ENCODE data around the gene MTMR11.

MTMR11 gene

GRCh38 chr1:149937759-149938158 is 1.1 kb upstream of the MTMR11 start:
- in situ Hi-C loops (cut with MboI; ENCODE audit: low sequenced_read_pairs), result no loop called here

GRCh38 chr1:149936992-149937705 is 470 bp upstream of the MTMR11 start:
- in situ Hi-C loops (cut with MboI; ENCODE audit: low sequenced_read_pairs), result no loop called here

GRCh38 chr1:149934356-149934755 is 2.3 kb downstream of the MTMR11 start:
- in situ Hi-C loops (cut with MboI; ENCODE audit: low sequenced_read_pairs), result no loop called here

- in situ Hi-C loops (cut with MboI; ENCODE audit: low sequenced_read_pairs), result no loop called here
Observed at GRCh38 chr1:149933208-149933607, 3.5 kb downstream of the MTMR11 start.

- in situ Hi-C loops (cut with MboI; ENCODE audit: low sequenced_read_pairs), result no loop called here
Observed at GRCh38 chr1:149932474-149932873, 4.2 kb downstream of the MTMR11 start.

GRCh38 chr1:149931212-149931790 is 5.4 kb downstream of the MTMR11 start:
- in situ Hi-C loops (cut with MboI; ENCODE audit: low sequenced_read_pairs), result no loop called here

- in situ Hi-C loops (cut with MboI; ENCODE audit: low sequenced_read_pairs), result no loop called here
Observed at GRCh38 chr1:149929856-149930255, 6.8 kb downstream of the MTMR11 start.

- in situ Hi-C loops (cut with MboI; ENCODE audit: low sequenced_read_pairs), result no loop called here
Observed at GRCh38 chr1:149928401-149928724, 8.3 kb downstream of the MTMR11 start.

- in situ Hi-C loops (cut with MboI; ENCODE audit: low sequenced_read_pairs), result no loop called here
Observed at GRCh38 chr1:149927563-149928400, 8.9 kb downstream of the MTMR11 start, which contains the start of gene SF3B4. SF3B4 (minus strand) TSS chr1:149927803; CDS start chr1:149927759, 44 bp downstream.

- in situ Hi-C loops (cut with MboI; ENCODE audit: low sequenced_read_pairs), result no loop called here
Observed at GRCh38 chr1:149927056-149927562, 9.6 kb downstream of the MTMR11 start.

GRCh38 chr1:149926296-149926695 is 10.4 kb downstream of the MTMR11 start:
- in situ Hi-C loops (cut with MboI; ENCODE audit: low sequenced_read_pairs), result no loop called here

GRCh38 chr1:149925751-149926150 is 10.9 kb downstream of the MTMR11 start:
- in situ Hi-C loops (cut with MboI; ENCODE audit: low sequenced_read_pairs), result no loop called here

GRCh38 chr1:149925345-149925744 is 11.3 kb downstream of the MTMR11 start:
- in situ Hi-C loops (cut with MboI; ENCODE audit: low sequenced_read_pairs), result no loop called here

- in situ Hi-C loops (cut with MboI; ENCODE audit: low sequenced_read_pairs), result no loop called here
Observed at GRCh38 chr1:149923626-149924025, 13.1 kb downstream of the MTMR11 start.

GRCh38 chr1:149917571-149918144 is 19.0 kb downstream of the MTMR11 start, which contains the start of gene SV2A:
SV2A (minus strand) TSS chr1:149917844; CDS start chr1:149913840, 4,004 bp downstream.
- in situ Hi-C loops (cut with MboI; ENCODE audit: low sequenced_read_pairs), result no loop called here

- in situ Hi-C loops (cut with MboI; ENCODE audit: low sequenced_read_pairs), result no loop called here
Observed at GRCh38 chr1:149916898-149917252, 19.8 kb downstream of the MTMR11 start.

GRCh38 chr1:149916193-149916897 is 20.3 kb downstream of the MTMR11 start:
- in situ Hi-C loops (cut with MboI; ENCODE audit: low sequenced_read_pairs), result no loop called here

GRCh38 chr1:149915429-149916192 is 21.1 kb downstream of the MTMR11 start:
- in situ Hi-C loops (cut with MboI; ENCODE audit: low sequenced_read_pairs), result no loop called here

- in situ Hi-C loops (cut with MboI; ENCODE audit: low sequenced_read_pairs), result no loop called here
Observed at GRCh38 chr1:149914545-149914944, 22.1 kb downstream of the MTMR11 start.

GRCh38 chr1:149906570-149907075 is 30.1 kb downstream of the MTMR11 start:
- in situ Hi-C loops (cut with MboI; ENCODE audit: low sequenced_read_pairs), result loop anchor here (10.0 kb wide), 1 partner anchor 288 kb away; no protein-coding TSS in a partner anchor

All from HL-60/S4 treated with retinoic acid at 250 ng/mL for 4 days and 3 days (cell line).